Subcutaneous abdominal adipose tissue (tissue), 5 donors: ENCODE results near the gene COL5A1.
"Not testable (repeated sequence)": the region's sequence is repeated elsewhere in the genome, so short reads cannot be mapped to it uniquely, and the experiment has no call there.

ENCODE experiments used
- H3K27ac ChIP-seq: one replicate; pipeline ENCODE4 v1.7.0; 2013; ENCODE audit warnings: low read depth, mild to moderate bottlenecking, inconsistent platforms, low read length, moderate library complexity
- H3K27me3 ChIP-seq, 5 donors: one replicate each; pipeline ENCODE4 v1.7.0; 2013; ENCODE audit warnings: low read length in 5 of 5, inconsistent platforms in 1 of 5; ENCODE audit not compliant: control insufficient read depth in 5 of 5, insufficient read depth in 4 of 5
- H3K36me3 ChIP-seq, 5 donors: one replicate each; pipeline ENCODE4 v1.7.0; 2013; ENCODE audit warnings: low read length in 5 of 5; ENCODE audit not compliant: control insufficient read depth in 5 of 5, insufficient read depth in 5 of 5
- H3K4me1 ChIP-seq, 5 donors: one replicate each; pipeline ENCODE4 v1.7.0; 2013; ENCODE audit warnings: low read length in 5 of 5, mild to moderate bottlenecking in 3 of 5, moderate library complexity in 1 of 5; ENCODE audit not compliant: control insufficient read depth in 5 of 5, insufficient read depth in 5 of 5
- H3K4me3 ChIP-seq, 5 donors: one replicate each; pipeline ENCODE4 v1.7.0; 2013; ENCODE audit warnings: low read length in 5 of 5, low read depth in 1 of 5
- H3K9ac ChIP-seq, 5 donors: one replicate each; pipeline ENCODE4 v1.7.0; 2013; ENCODE audit warnings: low read length in 5 of 5, mild to moderate bottlenecking in 4 of 5, moderate library complexity in 3 of 5
- H3K9me3 ChIP-seq, 5 donors: one replicate each; pipeline ENCODE4 v1.7.0; 2013; ENCODE audit warnings: low read length in 5 of 5; ENCODE audit not compliant: control insufficient read depth in 5 of 5
- donor health status: healthy.
- donor health status: healthy.
- donor health status: healthy.
- donor health status: healthy.
- donor health status: healthy.

Gene COL5A1

DNA sequence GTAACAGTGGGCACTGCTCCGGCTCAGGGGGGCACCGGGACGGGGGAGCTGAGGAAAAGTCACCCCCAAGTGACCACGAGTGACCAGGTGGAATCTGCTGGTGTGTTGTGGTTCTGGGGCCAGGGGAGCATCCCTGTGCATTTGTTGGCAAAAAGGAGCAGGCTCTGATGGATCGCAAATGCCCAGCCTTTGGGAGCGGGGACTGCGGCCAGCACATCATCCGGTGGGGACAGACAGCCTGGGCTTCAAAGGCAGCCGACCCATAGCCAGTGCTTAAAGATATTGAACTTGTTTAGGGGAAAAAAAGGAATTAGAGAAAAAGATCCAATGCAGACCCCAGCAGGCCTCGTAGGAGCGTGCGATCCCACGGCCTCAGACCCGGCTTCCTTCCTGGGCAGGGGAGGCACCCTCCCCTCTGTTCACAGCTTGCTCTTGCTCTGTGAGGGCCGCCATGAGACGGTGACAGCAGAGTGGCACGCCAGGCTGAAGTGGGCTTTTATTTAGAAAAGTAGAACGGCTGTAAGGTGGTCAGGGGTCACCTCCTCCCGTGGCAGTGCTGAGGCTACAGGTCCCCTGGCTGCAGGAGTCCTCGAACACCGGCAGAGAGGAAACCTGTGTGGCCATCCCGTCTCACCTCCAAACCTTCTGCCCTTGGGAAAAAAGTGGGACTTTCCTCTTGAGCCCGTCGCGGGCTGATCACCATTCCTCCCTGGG, 41.2 kb downstream of the COL5A1 start:
- Histone ChIP-seq H3K27ac (no peak overlapping the region), H3K36me3 (peaks cover 0 to 8% (median 4%) of the 10 kb centered on the region in 5 donors), H3K4me1 (peaks cover 0 to 19% (median 15%) of the 10 kb centered on the region in 5 donors), H3K9me3 (no peaks in the 10 kb centered on the region), H3K27me3 (no peaks in the 10 kb centered on the region), H3K9ac (no peak overlapping the region), H3K4me3 (no peak overlapping the region)

DNA sequence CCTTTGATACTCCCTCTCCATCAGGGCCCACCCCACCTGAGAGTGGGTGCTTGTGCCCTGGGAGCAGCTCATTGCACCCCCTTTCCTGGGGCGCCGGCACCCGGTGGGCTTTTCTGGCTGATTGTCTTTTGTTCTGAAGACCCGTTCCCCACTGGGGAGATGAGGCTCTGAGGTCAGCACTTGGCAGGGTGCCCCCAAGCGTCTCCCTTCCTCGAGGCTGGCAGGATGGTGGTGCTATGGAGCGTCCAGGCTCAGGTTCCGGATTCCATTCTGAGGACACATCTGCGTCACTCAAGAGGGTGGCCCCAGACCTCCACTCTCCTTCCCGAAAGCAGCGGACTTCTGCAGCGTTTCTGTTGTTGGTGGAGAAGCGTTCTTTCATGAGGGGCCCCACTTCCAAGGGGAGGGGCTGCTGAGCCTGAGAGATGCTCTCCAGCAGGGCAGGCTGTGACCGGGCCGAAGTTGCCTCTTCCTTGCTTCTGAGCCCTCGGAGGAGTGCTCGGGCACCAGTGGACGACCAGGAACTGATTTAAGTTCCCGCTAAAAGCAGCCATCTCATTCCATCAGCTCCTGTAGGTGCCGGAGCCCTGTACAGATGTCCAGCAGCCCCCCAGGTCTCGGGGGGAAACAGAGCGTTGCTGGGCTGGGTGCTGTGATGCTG, 42.2 kb downstream of the COL5A1 start:
- Histone ChIP-seq H3K9me3 (no peaks in the 10 kb centered on the region), H3K36me3 (peaks cover 0 to 8% (median 4%) of the 10 kb centered on the region in 5 donors), H3K9ac (no peak overlapping the region), H3K4me3 (no peak overlapping the region), H3K4me1 (peaks cover 0 to 19% (median 15%) of the 10 kb centered on the region in 5 donors), H3K27me3 (no peaks in the 10 kb centered on the region), H3K27ac (no peak overlapping the region)

DNA sequence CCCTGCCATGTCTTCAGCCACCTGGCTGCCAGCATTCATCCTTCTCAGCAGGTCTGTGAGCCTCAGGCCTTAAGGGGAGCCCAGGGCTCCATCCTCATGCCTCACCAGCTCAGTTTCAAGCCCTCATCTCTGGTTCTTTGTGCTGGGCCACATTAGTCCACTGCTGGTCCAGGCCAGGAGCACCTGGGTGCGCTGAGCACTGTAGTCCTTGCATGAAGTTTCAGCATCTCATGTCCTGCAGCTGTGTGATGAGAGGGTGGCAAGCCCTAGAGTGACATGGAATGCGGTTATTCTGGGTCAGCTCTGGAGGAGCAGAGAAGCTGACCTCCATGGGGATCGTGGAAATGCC, 42.7 kb downstream of the COL5A1 start:
- H3K4me1 ChIP-seq, result peaks cover 0 to 20% (median 17%) of the 10 kb centered on the region in 5 donors
- H3K27me3 ChIP-seq, result no peaks in the 10 kb centered on the region
- H3K9ac ChIP-seq, result no peak overlapping the region
- H3K9me3 ChIP-seq, result no peaks in the 10 kb centered on the region
- no peak overlapping the region for H3K27ac ChIP-seq
- H3K36me3 ChIP-seq, result peaks cover 0 to 8% (median 4%) of the 10 kb centered on the region in 5 donors
- H3K4me3 ChIP-seq, result no peak overlapping the region

GRCh38 chr9:134684941-134685340, 43.3 kb downstream of the COL5A1 start:
- not testable (repeated sequence) for H3K4me3 ChIP-seq, H3K9ac ChIP-seq, H3K27ac ChIP-seq, H3K36me3 ChIP-seq, H3K27me3 ChIP-seq, H3K9me3 ChIP-seq
- peaks cover 3 to 25% (median 21%) of the 10 kb centered on the region in 5 donors for H3K4me1 ChIP-seq

- no peaks in the 10 kb centered on the region for H3K27me3 ChIP-seq
- peaks cover 0 to 28% (median 25%) of the 10 kb centered on the region in 5 donors for H3K4me1 ChIP-seq
- H3K9ac ChIP-seq, result no peak overlapping the region
- H3K4me3 ChIP-seq, result no peak overlapping the region
- peaks cover 0 to 8% (median 5%) of the 10 kb centered on the region in 5 donors for H3K36me3 ChIP-seq
- H3K9me3 ChIP-seq, result no peaks in the 10 kb centered on the region
- H3K27ac ChIP-seq, result no peak overlapping the region
Observed at GRCh38 chr9:134685784-134686183, 44.2 kb downstream of the COL5A1 start.

DNA sequence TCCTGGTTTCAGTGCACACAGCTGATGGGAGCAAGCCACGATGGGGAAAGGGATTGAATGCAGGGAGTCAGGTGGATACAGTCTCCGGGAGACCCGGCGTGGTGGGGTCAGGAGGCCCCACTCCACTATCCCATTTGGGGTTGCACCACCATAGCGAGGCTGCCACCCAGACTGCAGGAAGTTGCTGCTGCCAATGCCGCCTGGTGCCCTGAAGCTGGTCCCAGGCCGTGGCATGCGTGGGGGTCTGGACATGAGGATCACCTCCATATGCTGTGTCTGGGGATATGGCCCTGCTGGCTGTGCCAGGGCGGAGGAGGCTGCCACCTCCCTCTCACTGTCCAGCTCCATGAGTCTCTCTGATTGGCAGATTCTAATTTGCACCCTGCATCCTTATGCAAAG, 45.3 kb downstream of the COL5A1 start:
- Histone ChIP-seq H3K27me3 (no peaks in the 10 kb centered on the region), H3K4me3 (no peak overlapping the region), H3K4me1 (peaks cover 2 to 21% (median 18%) of the 10 kb centered on the region in 5 donors), H3K27ac (no peak overlapping the region), H3K9ac (no peak overlapping the region), H3K36me3 (peaks cover 0 to 18% (median 11%) of the 10 kb centered on the region in 5 donors), H3K9me3 (no peaks in the 10 kb centered on the region)

GRCh38 chr9:134687556-134687955, 46.0 kb downstream of the COL5A1 start:
- Histone ChIP-seq H3K36me3 (peaks cover 0 to 23% (median 15%) of the 10 kb centered on the region in 5 donors), H3K4me1 (peaks cover 2 to 18% (median 14%) of the 10 kb centered on the region in 5 donors), H3K27ac (no peak overlapping the region)

DNA sequence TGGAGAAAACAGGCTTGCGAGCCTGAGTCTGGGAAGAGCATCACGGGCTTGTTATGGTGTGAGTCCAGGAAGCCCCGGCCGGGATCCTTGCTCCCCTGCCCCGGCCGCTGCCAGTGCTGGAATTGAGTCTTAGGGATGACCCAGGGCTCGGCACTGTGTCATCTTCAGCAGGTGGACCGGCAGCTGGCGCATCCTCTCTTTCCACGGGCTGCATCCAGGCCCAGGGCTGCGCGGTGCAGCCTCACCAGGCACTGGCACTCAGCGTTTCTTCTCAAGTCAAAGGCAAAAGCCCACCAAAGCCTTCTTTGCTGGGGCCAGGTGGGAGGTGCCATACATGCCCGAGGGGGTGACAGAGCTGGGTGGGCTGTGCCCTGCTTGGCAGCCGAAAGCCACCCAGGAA, 46.6 kb downstream of the COL5A1 start:
- peaks cover 2 to 18% (median 14%) of the 10 kb centered on the region in 5 donors for H3K4me1 ChIP-seq
- H3K27ac ChIP-seq, result no peak overlapping the region
- H3K4me3 ChIP-seq, result no peak overlapping the region
- no peaks in the 10 kb centered on the region for H3K27me3 ChIP-seq
- no peaks in the 10 kb centered on the region for H3K9me3 ChIP-seq
- H3K36me3 ChIP-seq, result peaks cover 0 to 23% (median 15%) of the 10 kb centered on the region in 5 donors
- no peak overlapping the region for H3K9ac ChIP-seq

More at GRCh38 chr9:134687556-134687955, 46.0 kb downstream of the COL5A1 start:
- no peak overlapping the region for H3K4me3 ChIP-seq
- no peaks in the 10 kb centered on the region for H3K27me3 ChIP-seq
- no peak overlapping the region for H3K9ac ChIP-seq
- H3K9me3 ChIP-seq, result no peaks in the 10 kb centered on the region

- Histone ChIP-seq H3K4me1 (peaks cover 2 to 18% (median 14%) of the 10 kb centered on the region in 5 donors), H3K9me3 (no peaks in the 10 kb centered on the region), H3K36me3 (peaks cover 0 to 23% (median 15%) of the 10 kb centered on the region in 5 donors), H3K27ac (no peak overlapping the region), H3K4me3 (no peak overlapping the region), H3K9ac (no peak overlapping the region), H3K27me3 (no peaks in the 10 kb centered on the region)
Observed at GRCh38 chr9:134688661-134689320, 47.2 kb downstream of the COL5A1 start.
